HG03060 (cell line): ENCODE measurements around the gene ASMT.
"Not testable (repeated sequence)": the region's sequence is repeated elsewhere in the genome, so short reads cannot be mapped to it uniquely, and the experiment has no call there.

Experiments used
- ATAC-seq: cut with Tn5 transposase; IDR thresholded peaks from one replicate; pipeline ENCODE4 v1.9.1; 2021; ENCODE audit warnings: low read depth, moderate number of reproducible peaks; ENCODE audit not compliant: unreplicated experiment

The ASMT gene

DNA sequence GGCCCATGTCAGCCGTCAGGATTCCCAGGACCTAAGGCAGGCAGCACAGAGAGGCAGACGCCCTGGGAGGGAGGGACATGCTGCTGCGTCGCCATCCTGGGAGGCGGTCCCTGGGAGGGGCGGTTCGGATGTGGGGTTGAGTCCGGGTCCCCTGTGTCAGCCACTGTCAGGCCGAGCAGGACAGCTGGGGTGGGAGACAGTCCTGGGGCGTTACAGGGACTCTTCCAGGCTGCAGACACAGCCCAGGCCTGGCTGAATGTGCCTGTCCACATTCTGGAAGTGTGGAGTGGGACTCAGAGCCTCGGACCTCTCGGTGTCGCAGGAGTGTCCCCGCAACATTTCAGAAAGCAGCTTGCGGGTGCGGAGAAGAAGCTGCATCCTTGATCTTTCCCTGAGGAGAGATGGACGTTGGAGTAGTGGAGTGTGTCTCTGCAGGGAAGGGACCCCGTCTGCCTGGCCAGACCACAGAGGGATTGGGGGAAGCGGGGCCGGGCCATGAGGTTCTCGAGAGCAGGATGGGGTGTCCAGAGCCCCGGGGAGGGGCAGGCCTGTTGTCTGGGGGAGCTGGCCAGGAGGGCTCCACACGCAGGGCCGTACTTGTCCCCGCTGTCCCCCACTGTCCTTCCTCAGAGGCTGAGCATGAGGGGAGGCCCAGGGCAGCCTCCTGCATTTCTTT lies 17.4 kb upstream of the ASMT start:
- no peak for ATAC-seq

- ATAC-seq = no peak
Observed at GRCh38 chrX:1598021-1598875, 16.6 kb upstream of the ASMT start.

DNA sequence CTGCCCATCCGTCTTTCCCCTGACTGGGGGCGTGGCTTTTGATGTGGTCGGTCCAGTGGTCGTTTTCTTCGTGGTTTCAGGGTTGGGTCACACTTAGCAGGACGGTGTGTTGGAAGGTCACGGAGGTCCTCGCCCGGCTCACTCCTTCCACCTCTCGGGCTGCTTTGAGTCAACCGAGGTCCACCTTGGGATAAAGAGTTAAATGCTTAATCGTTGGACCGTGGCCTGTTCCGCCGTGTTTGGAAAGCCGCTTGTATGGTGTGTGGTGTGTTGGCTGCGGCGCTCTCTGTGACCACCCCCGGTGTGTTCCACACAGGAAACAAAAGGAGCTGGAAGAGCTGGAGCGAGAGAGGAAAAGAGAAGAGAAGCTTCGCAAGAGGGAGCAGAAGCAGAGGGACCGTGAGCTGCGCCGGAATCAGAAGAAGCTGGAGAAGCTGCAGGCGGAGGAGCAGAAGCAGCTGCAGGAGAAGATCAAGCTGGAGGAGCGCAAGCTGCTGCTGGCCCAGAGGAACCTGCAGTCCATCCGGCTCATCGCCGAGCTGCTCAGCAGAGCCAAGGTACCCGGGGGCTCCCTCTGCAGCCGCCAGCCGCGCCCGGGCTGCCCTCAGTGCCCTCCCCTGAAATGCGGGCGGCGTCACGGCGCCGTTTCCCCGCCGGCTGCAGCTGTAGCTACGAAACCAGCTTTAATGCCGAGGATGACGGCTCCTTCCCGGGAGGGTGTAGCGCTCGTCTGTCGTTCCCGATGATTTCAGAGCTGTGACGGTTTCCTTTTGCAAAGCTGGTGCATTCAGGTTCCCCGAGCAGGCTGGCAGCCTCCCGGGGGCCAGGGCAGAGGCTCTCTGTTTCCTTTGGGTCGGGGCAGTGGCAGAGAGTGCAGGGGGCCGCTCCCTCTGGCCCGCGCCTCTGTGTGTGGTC lies 15.7 kb upstream of the ASMT start:
- ATAC-seq = no peak

DNA sequence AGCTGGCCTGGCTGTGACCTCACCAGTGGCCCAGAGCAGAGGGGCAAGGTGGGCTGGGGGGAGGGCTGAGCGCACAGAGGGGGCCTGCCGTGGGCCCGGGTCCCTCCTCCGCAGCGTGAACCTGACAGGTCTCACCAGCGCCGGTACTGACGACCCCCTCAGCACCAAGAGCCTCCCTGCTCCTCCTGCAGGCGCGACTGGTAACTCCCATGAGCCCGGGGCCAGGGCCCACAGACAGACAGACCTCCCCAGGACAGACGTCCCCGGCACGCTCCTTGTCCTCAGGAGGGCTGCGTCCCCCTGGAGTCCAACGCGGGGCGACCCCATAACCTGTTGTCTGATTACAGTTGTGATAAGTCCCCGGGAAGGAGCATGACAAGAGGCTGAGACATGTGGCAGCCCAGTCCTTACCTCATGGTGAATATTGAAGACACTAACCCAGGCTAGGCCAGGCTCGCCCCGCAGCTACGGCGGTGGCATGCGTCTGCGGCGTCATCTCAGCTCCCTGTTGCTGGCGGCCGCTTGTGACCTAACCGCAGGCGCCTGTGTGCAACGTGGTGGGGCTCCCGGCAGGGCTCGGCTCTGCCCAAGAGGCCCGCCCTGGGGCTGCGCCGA lies 15.0 kb upstream of the ASMT start:
- no peak for ATAC-seq

DNA sequence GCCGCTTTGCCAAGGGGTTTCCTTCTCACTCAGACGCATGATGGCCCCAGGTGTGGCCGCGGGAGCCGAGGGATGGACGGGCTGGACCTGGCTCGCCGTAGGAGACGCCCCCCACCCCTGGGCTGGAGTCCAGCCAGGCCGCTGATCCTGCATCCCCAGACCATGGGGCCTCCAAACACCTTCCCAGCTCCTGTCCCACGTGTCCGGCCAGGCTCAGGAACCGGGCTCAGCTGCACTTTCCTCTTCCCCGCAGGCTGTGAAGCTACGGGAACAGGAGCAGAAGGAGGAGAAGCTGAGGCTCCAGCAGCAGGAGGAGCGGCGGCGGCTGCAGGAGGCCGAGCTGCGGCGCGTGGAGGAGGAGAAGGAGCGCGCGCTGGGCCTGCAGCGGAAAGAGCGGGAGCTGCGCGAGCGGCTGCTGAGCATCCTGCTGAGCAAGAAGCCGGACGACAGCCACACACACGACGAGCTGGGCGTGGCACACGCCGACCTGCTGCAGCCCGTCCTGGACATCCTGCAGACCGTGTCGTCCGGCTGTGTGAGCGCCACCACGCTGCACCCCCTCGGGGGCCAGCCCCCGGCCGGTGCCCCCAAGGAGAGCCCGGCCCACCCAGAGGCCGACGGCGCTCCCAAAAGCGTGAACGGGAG lies 14.3 kb upstream of the ASMT start:
- ATAC-seq = no peak

DNA sequence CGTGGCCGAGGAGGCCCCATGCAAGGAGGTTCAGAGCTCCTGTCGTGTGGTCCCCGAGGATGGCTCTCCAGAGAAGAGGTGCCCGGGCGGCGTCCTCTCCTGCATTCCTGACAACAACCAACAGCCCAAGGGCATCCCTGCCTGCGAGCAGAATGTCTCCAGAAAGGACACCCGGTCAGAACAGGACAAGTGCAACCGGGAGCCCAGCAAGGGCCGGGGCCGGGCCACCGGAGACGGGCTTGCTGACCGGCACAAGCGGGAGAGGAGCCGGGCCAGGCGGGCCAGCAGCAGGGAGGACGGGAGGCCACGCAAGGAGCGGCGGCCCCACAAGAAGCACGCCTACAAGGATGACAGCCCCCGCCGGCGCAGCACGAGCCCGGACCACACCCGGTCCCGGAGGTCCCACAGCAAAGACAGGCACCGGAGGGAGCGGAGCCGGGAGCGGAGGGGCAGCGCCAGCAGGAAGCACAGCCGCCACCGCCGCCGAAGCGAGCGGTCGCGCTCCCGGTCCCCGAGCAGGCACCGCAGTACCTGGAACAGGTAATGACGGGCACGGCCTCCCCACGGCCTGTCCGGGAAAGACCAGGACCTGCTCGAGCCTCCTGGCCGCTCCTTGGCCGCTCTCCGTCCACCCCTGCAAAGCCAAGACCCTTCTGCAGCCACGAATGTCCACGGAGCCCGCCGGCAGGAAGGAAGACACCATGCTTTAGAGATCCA lies 13.7 kb upstream of the ASMT start:
- ATAC-seq = no peak

DNA sequence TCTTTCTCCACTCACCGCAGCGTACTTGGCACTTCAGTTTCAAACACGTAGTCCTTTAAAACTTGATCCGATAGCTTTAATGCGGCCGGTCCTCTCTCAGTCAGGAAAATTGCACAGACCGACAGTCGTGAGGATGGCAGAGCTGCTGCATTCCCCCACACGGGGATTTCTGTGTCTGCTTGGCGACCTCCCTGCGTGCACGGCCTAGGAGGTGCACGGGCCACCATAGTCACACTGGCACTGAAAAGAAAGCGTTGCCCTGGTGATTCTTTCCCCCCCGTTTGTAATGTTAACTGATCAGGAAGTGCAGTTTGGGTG lies 13.1 kb upstream of the ASMT start:
- no peak for ATAC-seq

GRCh38 chrX:1602299-1602698 lies 12.6 kb upstream of the ASMT start:
- no peak for ATAC-seq

- no peak for ATAC-seq
Observed at GRCh38 chrX:1606496-1606895, 8.4 kb upstream of the ASMT start.

DNA sequence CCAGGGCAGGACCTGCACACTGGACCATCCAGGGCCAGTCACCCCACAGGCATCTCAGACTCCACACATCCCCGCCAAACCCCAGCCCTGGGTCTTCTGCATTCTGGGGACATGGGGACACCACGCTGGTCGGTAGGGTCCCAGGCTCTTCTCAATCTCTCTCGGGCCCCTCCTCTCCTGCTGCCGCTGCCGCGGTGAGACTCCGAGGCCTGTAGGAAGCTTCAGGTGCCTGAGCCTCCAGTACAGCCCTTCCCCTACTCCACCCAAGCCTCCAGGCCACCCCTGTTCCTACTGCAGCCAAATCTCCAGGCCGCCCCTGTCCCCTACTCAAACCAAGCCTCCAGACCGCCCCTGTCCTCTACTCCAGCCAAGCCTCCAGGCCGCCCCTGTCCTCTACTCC lies 5.5 kb upstream of the ASMT start:
- no peak for ATAC-seq

DNA sequence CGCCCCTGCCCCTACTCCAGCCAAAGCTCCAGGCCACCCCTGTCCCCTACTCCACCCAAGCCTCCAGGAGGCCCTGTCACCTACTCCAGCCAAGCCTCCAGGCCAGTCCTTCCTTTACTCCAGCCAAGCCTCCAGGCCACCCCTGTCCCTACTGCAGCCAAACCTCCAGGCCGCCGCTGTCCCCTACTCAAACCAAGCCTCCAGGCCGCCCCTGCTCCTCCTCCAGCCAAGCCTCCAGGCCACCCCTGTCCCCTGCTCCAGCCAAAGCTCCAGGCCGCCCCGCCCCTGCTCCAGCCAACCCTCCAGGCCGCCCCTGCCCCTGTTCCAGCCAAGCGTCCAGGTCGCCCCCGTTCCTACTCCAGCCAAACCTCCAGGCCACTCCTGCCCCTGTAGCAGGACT lies 5.1 kb upstream of the ASMT start:
- no peak for ATAC-seq

DNA sequence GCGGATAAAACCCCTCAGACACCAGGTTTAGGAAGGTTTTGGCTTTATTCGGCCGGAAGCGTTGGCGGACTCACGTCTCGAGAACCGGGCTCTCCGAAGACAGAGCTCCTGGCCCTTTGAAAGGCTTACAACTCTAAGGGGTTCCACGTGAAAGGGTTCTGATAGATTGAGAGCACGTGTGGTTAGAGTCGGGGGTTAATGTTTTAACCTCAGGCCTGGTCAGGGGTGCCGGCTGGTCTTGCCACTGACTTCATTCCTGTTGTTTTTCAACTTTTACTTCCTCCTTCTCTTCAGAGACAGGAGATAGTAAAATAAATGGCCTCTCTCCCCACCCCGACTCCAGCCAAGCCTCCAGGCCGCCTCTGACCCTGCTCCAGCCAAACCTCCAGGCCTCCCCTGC lies 4.7 kb upstream of the ASMT start:
- no peak for ATAC-seq

DNA sequence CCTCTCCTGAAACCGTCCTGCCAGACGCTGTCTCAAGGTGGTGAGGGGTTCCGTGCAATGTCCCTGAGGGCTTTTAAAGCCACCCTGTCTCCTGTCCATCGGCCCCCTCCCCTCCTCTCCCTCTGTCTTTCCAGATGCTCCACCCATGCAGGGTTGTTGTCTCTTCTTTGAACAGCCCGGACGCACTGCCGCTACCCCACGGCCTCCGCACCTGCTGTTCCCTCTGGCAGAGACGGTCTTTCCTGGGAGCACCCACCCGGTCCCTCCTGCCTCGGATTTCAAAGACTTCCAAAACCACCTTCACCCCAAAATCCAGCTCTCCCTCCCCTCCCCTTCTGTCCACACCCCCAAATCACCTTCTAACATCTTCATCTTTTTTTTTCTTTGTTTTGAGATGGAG lies 4.1 kb upstream of the ASMT start:
- ATAC-seq = no peak

DNA sequence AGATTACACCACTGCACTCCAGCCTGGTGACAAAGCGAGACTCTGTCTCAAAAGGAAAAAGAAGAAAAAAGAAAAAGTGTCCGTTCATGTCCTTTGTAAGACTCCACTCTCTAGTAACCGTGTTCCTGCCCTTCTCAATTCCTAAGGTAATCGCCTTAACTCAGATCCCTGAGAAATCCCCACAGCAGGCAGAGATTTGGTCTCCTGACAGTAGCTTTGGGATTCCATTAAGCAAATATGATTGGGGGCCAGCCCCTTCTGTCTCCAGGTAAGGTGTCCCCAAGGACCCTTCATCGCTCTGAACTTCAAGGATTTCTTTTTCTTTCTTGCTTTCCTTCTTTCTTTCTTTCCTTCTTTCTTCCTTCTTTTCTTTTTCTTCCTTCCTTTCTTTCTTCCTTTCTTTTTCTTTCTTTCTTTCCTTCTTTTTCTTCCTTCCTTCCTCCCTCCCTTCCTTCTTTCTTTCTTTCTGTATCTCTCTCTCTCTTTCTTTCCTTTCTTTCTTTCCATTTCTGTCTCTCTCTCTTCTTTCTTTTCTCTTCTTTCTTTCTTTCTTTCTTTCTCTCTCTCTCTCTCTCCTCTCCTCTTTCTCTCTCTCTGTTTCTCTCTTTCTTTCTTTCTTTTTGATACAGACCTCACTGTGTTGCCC lies 2.1 kb upstream of the ASMT start:
- no peak for ATAC-seq

GRCh38 chrX:1618689-1619088 lies 3.8 kb downstream of the ASMT start:
- ATAC-seq = no peak

DNA sequence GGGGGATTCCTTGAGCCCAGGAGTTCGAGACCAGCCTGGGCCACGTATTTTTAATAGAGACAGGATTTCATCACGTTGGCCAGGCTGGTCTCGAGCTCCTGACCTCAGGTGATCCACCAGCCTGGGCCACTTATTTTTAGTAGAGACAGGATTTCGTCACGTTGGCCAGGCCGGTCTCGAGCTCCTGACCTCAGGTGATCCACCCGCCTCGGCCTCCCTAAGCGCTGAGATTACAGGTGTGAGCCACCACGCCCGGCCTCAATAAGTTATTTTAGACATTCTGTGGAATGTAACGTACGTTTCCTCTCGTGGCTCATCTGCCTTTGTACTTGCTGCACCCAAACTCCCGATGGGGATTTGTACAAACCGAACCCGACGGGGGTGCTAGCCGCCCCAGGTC lies 8.8 kb downstream of the ASMT start:
- ATAC-seq = no peak

- ATAC-seq = not testable (repeated sequence)
Observed at GRCh38 chrX:1624158-1624860, 9.4 kb downstream of the ASMT start.

- ATAC-seq = not testable (repeated sequence)
Observed at GRCh38 chrX:1624861-1625215, 10.0 kb downstream of the ASMT start.

DNA sequence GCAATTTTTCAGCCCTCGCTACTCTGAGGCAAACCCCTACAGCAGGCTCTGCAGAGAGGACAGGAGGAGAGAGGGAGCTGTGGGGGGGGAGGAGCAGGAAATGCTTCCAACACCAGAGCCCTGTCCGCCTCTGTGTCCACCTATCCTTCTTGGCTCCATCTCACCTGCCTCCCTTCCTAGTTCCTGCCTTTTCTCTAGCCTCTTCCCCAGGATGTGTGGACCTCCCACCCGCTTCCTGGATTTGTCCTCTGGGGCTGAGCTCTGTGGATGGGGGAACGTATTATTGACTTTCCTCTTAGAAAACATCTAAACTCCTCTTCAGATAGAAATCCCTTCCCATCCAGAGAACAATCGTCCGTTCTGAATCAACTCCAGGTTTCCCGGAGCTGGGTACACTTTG lies 14.4 kb downstream of the ASMT start:
- ATAC-seq = no peak
